ENCODE measurements around the gene DNAJC22.

GRCh38 chr12:49330032-49330619 lies 16.6 kb upstream of the DNAJC22 start:
- TF ChIP-seq ETV6 (CRISPR knock-in tag; IDR thresholded peaks at IDR 0.05) (no peak), CREM (CRISPR knock-in tag; IDR thresholded peaks at IDR 0.05) (no peak), ZNF671 (CRISPR knock-in tag; IDR thresholded peaks at IDR 0.05) (no peak)

All from WTC11 (cell line).